GM12878 (cell line): ENCODE data around the gene AKTIP. TPM values are rescaled to one million over a fixed set of nuclear protein-coding genes. Genes with fewer than 3 reads are reported as not detected.

ENCODE experiments used
- ATF2 ChIP-seq: IDR thresholded peaks from 2 replicates; pipeline ENCODE4 v1.6.1; 2012; ENCODE audit warnings: low read length, inconsistent platforms
- BCLAF1 ChIP-seq: fragments of 450-650 bp; IDR thresholded peaks from 2 replicates; pipeline ENCODE4 v1.6.1; 2017; ENCODE audit warnings: antibody characterized with exemption, mild to moderate bottlenecking, moderate library complexity
- BRCA1 ChIP-seq: IDR thresholded peaks from 2 replicates; pipeline ENCODE4 v1.6.1; 2011; ENCODE audit warnings: low read depth, low read length, improper control_type of control experiment
- CBFB ChIP-seq: IDR thresholded peaks from 2 replicates; pipeline ENCODE4 v1.6.1; 2016; ENCODE audit warnings: antibody characterized with exemption, low read depth
- CHD1 ChIP-seq: IDR thresholded peaks from 2 replicates; pipeline ENCODE4 v1.6.1; 2012; ENCODE audit warnings: low read depth, low read length, improper control_type of control experiment
- EED ChIP-seq: sonication (generic); IDR thresholded peaks from 2 replicates; pipeline ENCODE4 v1.6.1; 2016; ENCODE audit warnings: antibody characterized with exemption, low read depth
- HDAC2 ChIP-seq: fragments of 200-600 bp; sonication (generic); IDR thresholded peaks from 2 replicates; pipeline ENCODE4 v1.6.1; 2017
- JUND ChIP-seq: IDR thresholded peaks from 2 replicates; pipeline ENCODE4 v1.6.1; 2012; ENCODE audit warnings: low read depth, mild to moderate bottlenecking, low read length, improper control_type of control experiment, moderate library complexity
- KAT2A ChIP-seq: conservative IDR thresholded peaks from 2 replicates; pipeline ENCODE4 v1.6.1; 2011; ENCODE audit warnings: low read depth, low read length; ENCODE audit not compliant: control insufficient read depth
- KLF5 ChIP-seq: fragments of 450-650 bp; IDR thresholded peaks from 2 replicates; pipeline ENCODE4 v1.6.1; 2014; ENCODE audit warnings: mild to moderate bottlenecking; ENCODE audit not compliant: partially characterized antibody
- MEF2B ChIP-seq: fragments of 450-650 bp; IDR thresholded peaks from 2 replicates; pipeline ENCODE4 v1.6.1; 2018; ENCODE audit warnings: mild to moderate bottlenecking, moderate library complexity; ENCODE audit not compliant: partially characterized antibody, poor library complexity, severe bottlenecking
- NR2C1 ChIP-seq: fragments of 450-650 bp; IDR thresholded peaks from 2 replicates; pipeline ENCODE4 v1.6.1; 2017; ENCODE audit warnings: antibody characterized with exemption, mild to moderate bottlenecking, moderate library complexity
- SUZ12 ChIP-seq: fragments of 200-600 bp; sonication (generic); IDR thresholded peaks from one replicate; pipeline ENCODE4 v1.6.1; 2018; ENCODE audit warnings: antibody characterized with exemption, mild to moderate bottlenecking; ENCODE audit not compliant: unreplicated experiment
- TAF1 ChIP-seq: IDR thresholded peaks from 2 replicates; pipeline ENCODE4 v1.6.1; 2011; ENCODE audit warnings: mild to moderate bottlenecking, low read depth, low read length, borderline replicate concordance
- TCF3 ChIP-seq: IDR thresholded peaks from 2 replicates; pipeline ENCODE4 v1.6.1; 2012; ENCODE audit warnings: low read depth, mild to moderate bottlenecking, low read length, borderline replicate concordance; ENCODE audit not compliant: insufficient read depth
- TCF7 ChIP-seq: IDR thresholded peaks from 2 replicates; pipeline ENCODE4 v1.6.1; 2014; ENCODE audit warnings: antibody characterized with exemption, borderline replicate concordance
- USF2 ChIP-seq: IDR thresholded peaks from 2 replicates; pipeline ENCODE4 v1.6.1; 2011; ENCODE audit warnings: low read depth, low read length, improper control_type of control experiment, borderline replicate concordance
- YY1 ChIP-seq: IDR thresholded peaks from 2 replicates; pipeline ENCODE4 v1.6.1; 2011; ENCODE audit warnings: low read depth, mild to moderate bottlenecking, low read length
- ZBTB11 ChIP-seq: fragments of 450-650 bp; formaldehyde crosslinking; IDR thresholded peaks from 2 replicates; pipeline ENCODE4 v1.5.0; 2022; ENCODE audit warnings: mild to moderate bottlenecking, missing genetic modification characterization
- ZBTB33 ChIP-seq: fragments of 450-650 bp; IDR thresholded peaks from 2 replicates; pipeline ENCODE4 v1.6.1; 2017; ENCODE audit warnings: mild to moderate bottlenecking
- ZNF24 ChIP-seq: fragments of 450-650 bp; IDR thresholded peaks from 2 replicates; pipeline ENCODE4 v1.6.1; 2017; ENCODE audit warnings: antibody characterized with exemption, mild to moderate bottlenecking
- ZSCAN29 ChIP-seq: fragments of 450-650 bp; IDR thresholded peaks from 2 replicates; pipeline ENCODE4 v1.6.1; 2017; ENCODE audit warnings: mild to moderate bottlenecking, moderate library complexity
- polyA plus RNA-seq, 11 experiments: library from polyadenylated mRNA; depleted of rRNA in 4 of 11; unstranded in 6 of 11; stranded (reverse) in 5 of 11; fragments of >200 nt; fragmentation: Nextera tagmentation in 4 of 11; fragmentation: Illumina TruSeq in 1 of 11; extraction: Ambion mirVana in 4 of 11; extraction: Trizol in 1 of 11; gene quantifications; 1 replicate in 1 of 11; 2 replicates in 10 of 11; pipeline versions ENCODE4 v1.2.1 to v1.2.3, GENCODE V29; 2011 to 2016; ENCODE audit warnings: inconsistent platforms in 2 of 11, missing spikeins in 2 of 11, low read depth in 1 of 11
- total RNA-seq, 4 experiments: library from RNA; depleted of rRNA in 3 of 4; stranded (reverse); fragments of >200 nt in 3 of 4; fragmentation: Illumina TruSeq in 1 of 4; extraction: Trizol in 1 of 4; gene quantifications; 2 replicates each; pipeline versions ENCODE4 v1.2.1 to v1.2.3, GENCODE V29; 2013 to 2021

Gene AKTIP
- total and polyA plus RNA-seq, 10 of the 15 experiments (the other 5 are each of a cell fraction or from before 2014, with no cell fraction given) = 11.4 to 22.9 (median 13.6) TPM

- TF ChIP-seq KAT2A = no peak
- no peak for TF ChIP-seq CHD1
- peak; percentile 64 for TF ChIP-seq YY1
- peak; percentile 85 for TF ChIP-seq EED
- TF ChIP-seq CBFB = peak; percentile 90
- peak; percentile 58; the same call in 1 of the 2 replicates for TF ChIP-seq ATF2
- peak; percentile 45; the same call in 1 of the 2 replicates for TF ChIP-seq NR2C1
- no peak for TF ChIP-seq TAF1
- no peak for TF ChIP-seq USF2
- TF ChIP-seq SUZ12 = no peak
- TF ChIP-seq HDAC2 = no peak
- no peak for TF ChIP-seq ZBTB11 (CRISPR knock-in tag)
- no peak for TF ChIP-seq ZNF24
- no peak for TF ChIP-seq BRCA1
- no peak for TF ChIP-seq KLF5
- TF ChIP-seq JUND = no peak
- TF ChIP-seq MEF2B = peak; percentile 45
- no peak for TF ChIP-seq ZSCAN29
- TF ChIP-seq TCF7 = no peak
- TF ChIP-seq TCF3 = 0 out of 2 replicates have a peak, but pooled peaks have one; percentile 57
- TF ChIP-seq BCLAF1 = no peak
- TF ChIP-seq ZBTB33 = no peak
Observed at GRCh38 chr16:53457670-53458069, 45.3 kb downstream of the AKTIP start (continued).
